SK-N-SH (cell line): Measurements from ENCODE around the gene PSMD9. TPM values are rescaled to one million over a fixed set of nuclear protein-coding genes. Genes with fewer than 3 reads are reported as not detected.
A peak's percentile ranks its signal among the peaks of the same experiment; 100 is the strongest.

Experiments used
- CHD2 ChIP-seq: fragments of 150-350 bp; IDR thresholded peaks from 2 replicates; pipeline ENCODE4 v1.6.1; 2018; ENCODE audit warnings: low read length; ENCODE audit not compliant: partially characterized antibody
- CTCF ChIP-seq: fragments of 200-600 bp; sonication (generic); IDR thresholded peaks from 2 replicates; pipeline ENCODE4 v1.6.1; 2017; ENCODE audit warnings: antibody characterized with exemption, mild to moderate bottlenecking, moderate library complexity
- EP300 ChIP-seq, 2 experiments: IDR thresholded peaks; 2 replicates each; pipeline versions ENCODE4 v1.4.0 to v1.6.1; 2012; ENCODE audit warnings: borderline replicate concordance in 1 of 2, low read depth in 1 of 2, low read length in 1 of 2
- EZH2phosphoT487 ChIP-seq: fragments of 200-600 bp; sonication (generic); IDR thresholded peaks from 2 replicates; pipeline ENCODE4 v1.6.1; 2017; ENCODE audit warnings: low read depth, mixed run types, mild to moderate bottlenecking, antibody characterized with exemption, moderate library complexity, borderline replicate concordance
- FOSL2 ChIP-seq: IDR thresholded peaks from 2 replicates; pipeline ENCODE4 v1.4.0; 2012; ENCODE audit warnings: low read depth, mild to moderate bottlenecking, moderate library complexity, borderline replicate concordance
- FOXJ3 ChIP-seq: sonication (generic); formaldehyde crosslinking; IDR thresholded peaks from 2 replicates; pipeline ENCODE4 v1.5.1; 2020; ENCODE audit warnings: mild to moderate bottlenecking, missing genetic modification reagents
- GABPA ChIP-seq: IDR thresholded peaks from 2 replicates; pipeline ENCODE4 v1.4.0; 2012; ENCODE audit warnings: low read depth, mild to moderate bottlenecking
- GATA2 ChIP-seq: sonication (generic); formaldehyde crosslinking; IDR thresholded peaks from 2 replicates; pipeline ENCODE4 v1.5.0; 2020; ENCODE audit warnings: mild to moderate bottlenecking, missing genetic modification reagents
- IRF3 ChIP-seq: fragments of 150-350 bp; IDR thresholded peaks from 2 replicates; pipeline ENCODE4 v1.6.1; 2016; ENCODE audit warnings: mild to moderate bottlenecking, low read depth, low read length
- JUND ChIP-seq: IDR thresholded peaks from 2 replicates; pipeline ENCODE4 v1.4.0; 2012
- MEF2A ChIP-seq: IDR thresholded peaks from 2 replicates; pipeline ENCODE4 v1.4.0; 2012; ENCODE audit warnings: low read depth, borderline replicate concordance
- NFIC ChIP-seq: IDR thresholded peaks from 2 replicates; pipeline ENCODE4 v1.4.0; 2012; ENCODE audit warnings: borderline replicate concordance
- NRF1 ChIP-seq: IDR thresholded peaks from 2 replicates; pipeline ENCODE4 v1.6.1; 2012; ENCODE audit warnings: low read depth, mild to moderate bottlenecking, low read length
- POLR2AphosphoS5 ChIP-seq: IDR thresholded peaks from 2 replicates; pipeline ENCODE4 v1.6.1; 2012; ENCODE audit warnings: low read depth, low read length
- RAD21 ChIP-seq: IDR thresholded peaks from 2 replicates; pipeline ENCODE4 v1.6.1; 2012; ENCODE audit warnings: mild to moderate bottlenecking, low read length
- RCOR1 ChIP-seq: fragments of 150-350 bp; IDR thresholded peaks from 2 replicates; pipeline ENCODE4 v1.6.1; 2017; ENCODE audit warnings: antibody characterized with exemption, low read length
- RFX5 ChIP-seq: IDR thresholded peaks from 2 replicates; pipeline ENCODE4 v1.6.1; 2012; ENCODE audit warnings: mild to moderate bottlenecking, improper control_type of control experiment, low read length
- SIN3A ChIP-seq: IDR thresholded peaks from 2 replicates; pipeline ENCODE4 v1.6.1; 2012; ENCODE audit warnings: low read depth, mild to moderate bottlenecking, low read length, moderate library complexity, borderline replicate concordance
- TCF12 ChIP-seq: IDR thresholded peaks from 2 replicates; pipeline ENCODE4 v1.4.0; 2012
- USF1 ChIP-seq: IDR thresholded peaks from 2 replicates; pipeline ENCODE4 v1.4.0; 2012; ENCODE audit warnings: low read depth, borderline replicate concordance
- USF2 ChIP-seq: fragments of 150-350 bp; IDR thresholded peaks from 2 replicates; pipeline ENCODE4 v1.6.1; 2017; ENCODE audit warnings: antibody characterized with exemption, low read length, low read depth, borderline replicate concordance
- ZBTB33 ChIP-seq: IDR thresholded peaks from 2 replicates; pipeline ENCODE4 v1.4.0; 2012; ENCODE audit warnings: low read depth, borderline replicate concordance
- polyA plus RNA-seq, 3 experiments: library from polyadenylated mRNA; depleted of rRNA; stranded (reverse); fragments of >200 nt; gene quantifications; 2 replicates each; pipeline ENCODE4 v1.2.3, GENCODE V29; 2012

The PSMD9 gene
- polyA plus RNA-seq, 1 of the 3 experiments (the other 2 are of a cell fraction): 227 TPM

- TF ChIP-seq ZBTB33 (no peak), CTCF (peak; percentile 40; the same call in 1 of the 2 replicates), USF1 (no peak), USF2 (no peak), NRF1 (peak; percentile 34; the same call in 1 of the 2 replicates), MEF2A (no peak), SIN3A (0 out of 2 replicates have a peak, but pooled peaks have one; percentile 28), RFX5 (no peak), FOSL2 (no peak), IRF3 (no peak), GABPA (no peak), TCF12 (no peak), EZH2phosphoT487 (no peak), EP300 (IDR thresholded peaks at IDR 0.05; ENCODE audit: borderline replicate concordance in 1 of 2, low read depth in 1 of 2, low read length in 1 of 2) (no peak), CHD2 (no peak), POLR2AphosphoS5 (peak; percentile 63), NFIC (no peak; the same call in none of the 2 replicates), GATA2 (CRISPR knock-in tag) (no peak), RCOR1 (no peak), FOXJ3 (0 out of 2 replicates have a peak, but pooled peaks have one; percentile 14), JUND (no peak), RAD21 (no peak)
These were observed 49.2 kb upstream of the PSMD9 start (continued) for GRCh38 chr12:121839106-121839992.
